ENCODE data around the gene CNTNAP2. TPM values are rescaled to one million over a fixed set of nuclear protein-coding genes. Genes with fewer than 3 reads are reported as not detected.
"Not testable (repeated sequence)": the region's sequence is repeated elsewhere in the genome, so short reads cannot be mapped to it uniquely, and the experiment has no call there.

The CNTNAP2 gene
- total RNA-seq, 1 donor from 2014 or later: not detected

DNA sequence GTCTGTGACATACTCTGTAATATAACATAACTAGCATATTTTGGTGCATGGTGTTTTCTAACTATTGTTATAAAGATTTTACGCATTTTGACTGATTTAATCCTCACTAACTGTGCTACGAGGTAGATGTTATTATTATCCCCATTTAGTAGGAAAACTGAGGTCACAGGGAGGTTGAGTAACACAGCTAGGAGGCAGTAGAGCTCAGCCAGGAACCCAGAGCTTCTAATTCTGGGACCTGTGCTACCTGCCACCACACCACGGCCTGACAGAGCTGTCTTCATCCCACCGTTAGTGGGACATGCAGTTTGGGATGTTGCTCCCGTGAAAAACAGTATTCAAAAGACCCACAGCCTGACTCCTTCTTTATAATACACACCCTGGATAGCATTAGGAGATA is 962.5 kb downstream of the CNTNAP2 start:
- intact Hi-C loops (cut with micrococcal nuclease): no loop called here

DNA sequence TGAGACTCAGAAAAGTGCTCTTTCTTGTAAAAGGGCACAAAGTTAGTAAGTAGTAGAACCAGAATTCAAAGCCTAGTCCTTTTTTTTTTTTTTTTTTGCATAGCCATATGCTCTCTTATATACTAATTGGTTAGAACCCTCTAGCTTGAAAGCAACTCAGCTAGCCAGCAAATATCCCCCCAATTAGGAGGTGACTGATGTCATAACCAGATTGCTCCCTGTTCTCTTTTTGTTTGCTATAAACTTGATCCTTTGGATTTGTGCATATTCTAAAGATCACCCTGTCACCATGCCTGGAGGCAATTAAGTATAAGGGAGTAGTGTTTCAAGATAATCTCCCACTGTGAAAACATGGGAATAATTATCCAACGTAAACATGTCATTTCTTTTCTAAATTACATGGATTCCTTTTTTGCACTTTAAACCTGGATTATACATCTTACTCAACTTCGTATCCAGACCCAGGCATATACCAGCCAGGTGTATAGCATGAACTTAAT is 963.4 kb downstream of the CNTNAP2 start:
- intact Hi-C loops (cut with micrococcal nuclease): no loop called here

DNA sequence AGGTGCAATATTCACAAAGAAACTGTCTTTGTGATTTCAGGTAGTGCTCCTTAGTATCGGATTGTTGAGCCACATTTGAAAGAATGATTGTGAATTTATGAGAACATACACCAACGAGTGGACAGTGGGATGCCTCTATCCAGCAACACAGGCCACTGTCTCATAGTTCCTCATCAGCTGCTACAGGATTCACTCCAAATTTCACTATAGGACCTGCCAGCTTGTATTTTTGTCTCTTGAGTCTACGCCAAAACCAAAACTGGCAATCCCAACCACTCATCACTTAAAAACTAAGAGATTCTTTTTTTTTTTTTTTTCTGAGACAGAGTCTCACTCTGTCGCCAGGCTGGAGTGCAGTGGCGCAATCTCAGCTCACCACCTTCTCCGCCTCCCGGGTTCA is 964.5 kb downstream of the CNTNAP2 start:
- intact Hi-C loops (cut with micrococcal nuclease): no loop called here

DNA sequence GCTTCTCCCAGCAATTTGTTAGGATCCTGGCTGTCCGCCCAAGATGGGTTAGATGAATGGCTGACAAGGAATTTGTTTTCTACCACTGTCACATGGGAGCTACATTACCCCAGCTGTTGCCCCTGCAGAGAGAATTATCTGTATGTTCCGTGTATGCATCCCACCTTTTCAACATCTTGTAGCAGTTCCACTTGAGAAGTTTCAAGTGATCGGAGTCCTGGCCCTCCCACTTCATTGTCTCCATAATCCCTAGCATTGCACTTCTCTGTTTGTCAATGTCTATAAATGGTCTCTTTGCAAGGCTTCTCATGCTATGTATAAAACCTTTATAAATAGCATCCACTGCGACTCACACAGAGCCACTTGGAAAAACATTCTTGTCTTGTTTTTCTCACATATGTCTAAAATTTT is 972.5 kb downstream of the CNTNAP2 start:
- intact Hi-C loops (cut with micrococcal nuclease): no loop called here

DNA sequence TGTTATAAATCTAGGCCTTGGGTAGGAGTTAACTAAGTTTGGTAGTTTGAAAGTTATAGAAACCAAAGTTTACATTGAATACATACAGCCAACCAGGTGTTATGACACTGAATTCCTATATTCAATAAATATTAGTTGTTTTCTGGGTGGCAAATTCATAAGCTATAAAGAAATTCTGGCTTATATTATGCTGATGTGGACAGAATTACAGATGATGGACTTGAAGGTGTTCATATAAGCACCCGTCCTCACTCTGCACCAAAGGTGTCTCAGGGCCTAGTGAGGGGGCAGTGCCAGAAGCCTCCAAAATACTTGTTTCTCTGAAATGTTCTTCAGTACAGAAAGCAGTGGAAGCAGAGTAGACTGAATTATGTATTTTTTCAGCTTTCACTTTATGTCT is 973.0 kb downstream of the CNTNAP2 start:
- intact Hi-C loops (cut with micrococcal nuclease): no loop called here

DNA sequence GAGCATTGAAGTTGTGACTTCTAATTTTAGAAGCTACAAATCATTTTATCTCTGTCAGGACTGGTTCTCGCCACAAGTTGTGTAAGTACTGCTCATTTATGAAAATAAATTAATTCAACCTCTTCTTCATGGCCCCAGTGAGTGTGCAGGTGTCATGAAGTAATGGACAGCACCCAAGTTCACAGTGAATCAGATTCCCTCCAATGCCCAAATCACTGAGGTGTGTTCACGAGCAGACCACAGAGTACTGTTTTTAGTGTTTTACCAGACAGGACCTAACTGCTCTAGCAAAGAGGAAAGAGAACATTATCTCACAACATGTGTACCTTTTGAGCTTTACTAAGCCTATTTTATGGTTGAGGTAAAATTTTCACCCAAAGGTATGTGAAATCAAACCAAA is 980.0 kb downstream of the CNTNAP2 start:
- intact Hi-C loops (cut with micrococcal nuclease): no loop called here

DNA sequence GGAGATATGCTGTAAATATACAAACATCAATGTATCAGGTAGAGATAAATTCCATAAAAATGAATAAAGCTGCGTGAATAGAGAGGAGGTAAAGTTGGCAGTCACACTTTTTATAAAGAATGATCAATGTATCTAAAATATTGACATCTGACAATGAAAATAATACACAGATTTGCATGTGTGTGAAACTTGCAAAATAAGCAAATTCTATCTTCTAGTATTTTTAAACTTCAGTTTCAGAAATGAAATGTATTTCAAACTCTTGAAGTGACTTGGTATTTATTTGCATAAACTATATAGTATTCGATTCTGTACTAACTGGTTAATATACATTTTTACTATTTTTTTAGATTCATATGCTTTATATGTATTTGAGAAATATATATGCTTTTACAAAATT is 986.6 kb downstream of the CNTNAP2 start:
- intact Hi-C loops (cut with micrococcal nuclease): no loop called here

DNA sequence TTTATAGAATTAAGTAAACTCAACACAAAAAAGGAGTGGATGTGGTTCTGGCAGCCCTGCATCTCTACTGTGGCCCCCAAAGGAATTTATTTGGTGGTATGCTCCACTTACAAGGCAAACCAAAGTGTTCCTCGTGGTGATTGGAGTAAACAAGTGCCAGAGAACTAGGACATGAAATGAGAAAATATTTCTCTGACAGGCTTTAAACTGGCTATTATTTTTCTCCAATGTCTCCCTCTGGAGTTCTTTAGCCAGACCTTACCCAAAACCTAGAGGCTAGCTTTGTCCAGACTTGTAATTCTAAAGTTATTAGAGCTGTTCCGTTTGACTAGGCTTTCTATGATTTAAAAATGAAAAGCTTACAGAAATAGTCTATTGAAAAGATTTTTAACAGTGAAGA is 990.1 kb downstream of the CNTNAP2 start:
- intact Hi-C loops (cut with micrococcal nuclease): no loop called here

DNA sequence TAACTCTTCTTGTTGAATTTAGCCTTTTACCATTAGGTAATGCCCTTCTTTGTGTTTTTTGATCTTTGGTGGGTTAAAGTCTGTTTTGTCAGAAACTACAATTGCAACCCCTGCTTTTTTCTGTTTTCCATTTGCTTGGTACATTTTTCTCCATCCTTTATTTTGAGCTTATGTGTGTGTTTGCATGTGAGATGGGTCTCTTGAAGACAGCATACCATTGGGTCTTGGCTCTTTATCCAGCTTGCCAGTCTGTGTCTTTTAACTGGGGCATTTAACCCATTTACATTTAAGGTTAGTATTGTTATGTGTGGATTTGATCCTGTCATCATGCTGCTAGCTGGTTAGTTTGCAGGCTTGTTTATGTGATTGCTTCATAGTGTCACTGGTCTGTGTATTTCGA is 997.9 kb downstream of the CNTNAP2 start:
- intact Hi-C loops (cut with micrococcal nuclease): not testable (repeated sequence)

DNA sequence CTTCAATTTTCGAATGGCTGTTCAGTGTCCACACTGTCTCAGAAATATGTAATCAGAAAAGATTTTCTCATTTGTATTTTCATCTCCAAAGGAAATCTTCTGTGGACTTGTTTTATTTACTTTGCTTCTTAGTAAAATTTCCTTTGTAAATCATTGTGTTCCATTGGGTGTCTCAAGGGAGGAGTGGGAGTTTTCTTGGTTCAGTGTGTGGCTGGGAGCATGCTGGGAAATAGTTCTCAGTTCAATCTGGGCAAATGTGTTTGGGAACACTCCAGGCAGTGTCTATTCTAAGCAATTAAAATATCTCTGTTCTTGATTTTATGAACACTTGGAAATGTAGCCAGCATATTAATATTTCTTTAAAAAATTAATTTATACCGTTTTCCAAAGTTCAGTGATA is 1019.8 kb downstream of the CNTNAP2 start:
- intact Hi-C loops (cut with micrococcal nuclease): no loop called here

DNA sequence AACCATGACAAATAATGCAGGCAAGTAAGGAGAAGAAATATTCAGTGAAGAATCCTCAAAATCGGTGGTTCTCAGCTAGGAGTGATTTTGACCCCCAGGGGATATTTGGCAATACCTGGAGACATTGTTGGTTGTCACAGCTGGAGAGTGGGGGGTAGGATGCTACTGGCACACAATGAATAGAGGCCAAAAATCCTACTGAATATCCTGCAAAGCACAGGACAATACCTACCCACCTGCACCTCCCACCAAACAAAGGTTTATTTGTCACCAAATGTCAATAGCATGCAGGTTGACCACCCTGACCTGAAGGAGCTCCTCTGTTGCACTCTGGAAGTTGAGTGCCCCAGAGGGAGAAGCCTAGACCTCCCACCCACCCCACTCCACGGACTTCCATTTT is 1028.6 kb downstream of the CNTNAP2 start:
- intact Hi-C loops (cut with micrococcal nuclease): no loop called here

DNA sequence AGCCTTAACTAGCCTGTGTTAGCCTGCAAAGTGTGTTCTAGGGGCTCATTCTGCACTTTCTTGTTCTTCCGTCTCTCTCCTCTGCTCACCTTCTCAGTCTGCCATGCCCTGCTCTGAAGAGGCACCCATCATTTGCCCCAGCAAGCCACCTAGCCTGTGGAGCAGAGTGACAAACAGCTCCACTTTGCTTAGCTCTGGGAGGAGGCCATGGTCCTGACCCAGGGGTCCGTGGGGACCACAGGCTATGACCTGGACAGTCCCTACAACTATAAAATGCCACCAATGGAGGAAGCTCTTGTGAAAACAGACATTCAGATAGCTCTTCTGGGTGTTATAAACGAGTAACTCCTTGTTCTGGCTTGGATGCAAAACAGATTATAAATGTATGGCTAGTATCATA is 1029.6 kb downstream of the CNTNAP2 start:
- intact Hi-C loops (cut with micrococcal nuclease): no loop called here

DNA sequence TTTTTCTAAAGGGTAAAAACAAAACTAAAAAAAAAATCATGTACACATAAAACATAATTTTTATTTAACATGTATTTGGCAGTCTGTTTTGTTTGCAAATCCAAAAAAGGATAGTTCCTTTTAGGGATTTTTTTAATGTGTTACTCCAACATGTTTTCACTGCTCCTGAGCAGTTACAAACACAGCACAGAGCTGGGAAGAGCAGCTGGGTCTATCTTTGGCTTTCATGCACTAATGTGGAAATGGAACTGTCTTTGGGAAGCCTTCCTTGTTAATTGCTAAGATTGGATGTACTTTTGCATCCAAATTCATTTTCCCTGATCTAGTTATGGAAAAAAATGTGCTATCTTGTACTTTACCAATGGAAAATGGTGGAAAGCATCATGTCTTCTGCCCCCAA is 1035.1 kb downstream of the CNTNAP2 start:
- intact Hi-C loops (cut with micrococcal nuclease): no loop called here

DNA sequence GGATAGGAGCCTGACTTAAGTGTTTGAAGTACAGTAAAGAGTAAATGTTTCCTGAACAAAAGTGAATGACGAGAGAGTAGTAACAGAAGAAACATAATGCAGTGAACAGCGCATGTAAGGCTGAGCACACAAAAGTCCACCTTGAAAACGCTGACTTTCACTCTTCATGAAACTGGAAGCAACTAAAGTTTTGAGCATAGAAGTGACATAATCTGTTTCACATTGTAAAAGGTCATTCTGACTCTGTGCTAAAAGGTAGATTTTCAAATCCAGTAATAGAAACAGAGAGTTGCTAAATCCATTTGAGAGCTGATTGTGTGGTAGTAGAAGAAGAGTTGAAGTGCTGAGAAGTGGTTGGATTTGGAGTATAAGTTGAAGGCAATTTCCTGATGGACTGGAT is 1037.0 kb downstream of the CNTNAP2 start:
- intact Hi-C loops (cut with micrococcal nuclease): no loop called here

DNA sequence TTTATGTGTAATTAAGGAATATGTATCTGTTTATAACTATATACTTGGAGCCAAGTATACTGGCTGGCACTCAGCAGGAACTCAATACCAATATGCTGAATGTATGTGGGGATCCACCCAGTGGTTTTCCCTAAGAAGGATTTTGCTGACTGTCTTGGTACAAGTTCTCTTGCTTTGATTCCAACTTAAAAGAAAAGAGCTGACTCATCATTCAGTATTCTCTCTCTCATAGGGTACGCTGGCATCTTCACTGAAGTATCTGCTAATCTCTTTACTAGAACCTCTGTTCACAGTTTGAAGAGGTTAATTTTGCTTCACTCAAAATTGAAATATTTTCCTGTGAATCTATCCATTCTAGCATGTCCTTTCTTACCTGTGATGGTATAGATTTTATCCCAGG is 1044.8 kb downstream of the CNTNAP2 start:
- intact Hi-C loops (cut with micrococcal nuclease): no loop called here

DNA sequence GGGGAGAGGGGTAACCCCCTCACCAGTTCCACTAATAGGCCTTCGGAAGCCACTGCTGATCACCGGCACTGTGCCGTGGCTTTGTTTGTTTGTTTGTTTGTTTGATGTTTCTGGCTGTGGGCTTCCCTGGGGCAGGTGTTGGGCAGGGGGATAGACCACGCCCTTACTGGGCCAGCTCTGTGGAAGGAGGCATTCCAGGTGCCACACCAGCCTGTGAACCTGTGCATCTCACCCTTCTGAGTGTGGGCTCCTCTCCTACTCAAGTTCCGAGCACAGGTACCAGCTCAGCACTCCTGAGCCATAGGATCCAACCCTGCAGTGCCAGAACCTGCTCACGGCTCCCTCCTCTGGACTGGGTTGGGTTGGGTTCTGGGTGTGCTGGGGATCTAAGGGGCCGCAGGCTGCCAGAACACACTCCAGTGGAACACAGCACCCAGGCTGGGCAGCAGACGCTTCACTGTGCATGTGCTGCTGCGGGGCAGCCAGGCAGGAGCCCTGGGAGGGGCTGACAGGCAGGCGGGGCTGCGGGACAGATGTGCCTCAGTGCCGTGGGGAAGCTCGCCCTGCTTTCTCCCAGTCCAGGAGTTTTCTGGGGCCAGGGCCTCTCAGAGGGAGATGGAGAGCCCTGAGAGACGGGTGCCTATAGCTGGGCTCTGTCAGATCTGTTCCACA is 1053.9 kb downstream of the CNTNAP2 start:
- intact Hi-C loops (cut with micrococcal nuclease): no loop called here

DNA sequence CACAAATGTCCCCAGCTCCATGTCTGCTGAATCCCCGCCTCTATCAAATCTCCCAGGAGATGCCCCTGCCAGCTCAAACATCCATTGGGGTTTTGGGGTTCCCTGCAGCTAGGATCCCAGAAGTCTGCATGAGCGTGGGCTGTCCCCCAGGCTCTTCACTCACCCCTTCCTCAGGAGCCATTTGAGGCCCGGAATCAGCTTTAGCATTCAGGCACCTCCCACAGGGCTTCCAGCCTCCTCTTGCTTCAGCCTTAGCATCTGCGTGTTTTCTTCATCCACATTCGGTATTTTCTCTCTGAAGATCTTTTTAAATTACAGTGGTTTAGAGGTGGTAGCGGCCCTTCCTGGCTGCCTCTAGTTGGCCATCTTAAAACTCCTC is 1054.4 kb downstream of the CNTNAP2 start:
- intact Hi-C loops (cut with micrococcal nuclease): no loop called here

DNA sequence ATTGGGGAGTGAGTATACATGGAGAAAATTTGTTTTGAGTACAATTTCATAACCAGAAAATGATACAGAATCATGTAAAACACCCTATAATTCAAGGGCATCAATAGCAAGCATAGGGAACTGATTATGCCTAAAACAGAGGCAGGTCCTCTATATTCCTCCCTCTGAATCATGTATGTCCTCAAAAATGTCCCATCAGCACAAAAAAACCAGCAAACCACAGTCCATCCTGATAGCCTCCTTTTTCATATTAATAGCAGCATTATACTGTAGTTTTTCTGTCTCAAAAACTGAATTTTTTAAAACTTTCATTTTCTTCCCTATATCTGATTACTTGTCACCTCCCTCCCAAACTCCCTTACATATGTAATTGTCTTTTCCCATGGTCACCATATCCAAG is 1057.3 kb downstream of the CNTNAP2 start:
- intact Hi-C loops (cut with micrococcal nuclease): no loop called here

DNA sequence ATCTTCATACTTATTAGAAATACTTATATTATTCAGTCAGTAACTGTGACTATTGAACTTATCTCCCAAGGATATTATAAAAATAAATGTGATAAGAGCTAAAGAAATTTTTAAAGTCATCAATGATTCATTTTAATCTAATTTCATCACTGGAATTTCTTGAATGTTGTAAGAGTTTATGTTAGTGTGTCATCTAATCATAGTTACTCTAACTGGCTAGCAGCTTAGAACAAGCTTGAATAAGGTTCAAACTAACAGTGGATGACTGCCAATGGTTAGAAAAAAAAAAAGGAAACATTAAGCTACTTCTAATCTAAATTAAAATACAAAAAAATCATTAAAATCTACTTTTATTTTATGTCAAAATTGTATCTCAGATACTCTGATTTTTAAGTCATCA is 1066.3 kb downstream of the CNTNAP2 start:
- intact Hi-C loops (cut with micrococcal nuclease): no loop called here

DNA sequence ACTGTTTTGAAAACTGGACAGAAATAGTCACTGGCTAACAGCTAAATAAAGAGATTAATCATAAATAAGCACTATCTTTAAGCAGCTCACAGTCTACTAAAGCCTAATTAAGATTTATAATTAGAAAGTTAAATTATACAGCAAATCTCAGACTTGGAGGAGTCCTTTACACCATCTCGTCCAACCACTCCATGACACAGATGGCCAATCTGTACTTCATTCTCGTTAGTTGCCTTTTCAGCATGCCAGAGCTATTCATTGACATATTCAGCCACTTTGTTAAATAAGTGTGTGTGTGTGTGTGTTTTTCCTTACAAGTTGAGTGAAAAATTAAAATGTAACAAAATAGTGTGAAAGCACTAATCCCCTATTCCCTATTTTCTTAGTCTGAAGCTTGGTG is 1066.7 kb downstream of the CNTNAP2 start:
- intact Hi-C loops (cut with micrococcal nuclease): no loop called here

DNA sequence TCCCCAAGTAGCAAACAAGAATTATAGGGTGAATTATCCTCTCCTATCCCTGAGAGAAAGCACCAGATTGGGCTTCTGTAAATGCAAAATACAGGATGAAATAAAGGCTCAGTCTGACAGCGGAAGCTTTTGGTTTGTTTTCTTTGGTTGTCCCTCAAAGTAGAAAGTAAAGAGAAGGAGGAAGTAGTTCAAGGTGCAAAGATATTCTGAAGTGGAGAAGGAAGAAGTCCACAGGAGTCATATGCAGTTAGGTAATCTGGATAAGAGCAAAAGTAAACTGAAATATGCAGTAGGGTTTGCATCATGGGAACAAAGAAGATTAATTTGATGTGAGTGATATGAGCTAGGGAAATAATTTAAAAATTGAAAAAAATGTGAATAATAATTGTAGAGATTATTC is 1071.9 kb downstream of the CNTNAP2 start:
- intact Hi-C loops (cut with micrococcal nuclease): no loop called here

DNA sequence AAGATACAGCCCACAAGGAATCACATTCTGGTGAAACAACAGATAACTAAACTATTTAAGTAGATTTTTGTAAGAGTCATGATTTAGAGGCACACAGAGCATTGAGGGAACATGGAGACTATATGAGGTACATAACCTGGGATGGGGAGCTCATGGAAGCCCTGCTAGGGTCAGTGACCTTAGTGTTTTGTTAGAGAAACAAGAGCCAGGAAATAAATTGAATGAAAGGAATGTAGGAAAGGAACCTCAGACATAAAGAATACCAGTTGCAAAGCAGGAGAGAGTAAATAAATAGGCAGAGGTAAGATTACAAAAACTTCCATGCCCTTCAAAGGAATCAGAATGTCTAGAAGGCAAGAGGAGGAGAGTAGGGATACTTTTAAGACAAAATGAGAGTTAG is 1076.9 kb downstream of the CNTNAP2 start:
- intact Hi-C loops (cut with micrococcal nuclease): no loop called here

DNA sequence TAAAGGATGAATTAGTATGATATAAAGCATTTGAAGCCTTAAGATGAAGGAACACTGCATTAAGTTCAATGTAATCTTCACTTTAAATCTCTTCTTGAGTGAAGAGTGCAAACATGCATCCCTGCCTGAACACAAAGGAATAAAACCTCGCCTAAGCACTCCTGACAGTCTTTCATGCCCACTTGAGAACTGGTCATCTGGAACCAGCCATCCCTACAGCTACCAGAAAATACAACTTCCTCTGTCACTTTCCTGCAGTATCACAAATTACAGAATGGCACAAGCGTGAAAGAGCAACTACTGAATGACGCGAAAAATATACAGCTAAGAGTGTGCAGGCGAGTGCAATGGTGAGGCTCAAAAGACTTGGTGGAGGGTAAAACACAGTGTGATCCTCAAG is 1079.9 kb downstream of the CNTNAP2 start:
- intact Hi-C loops (cut with micrococcal nuclease): no loop called here

DNA sequence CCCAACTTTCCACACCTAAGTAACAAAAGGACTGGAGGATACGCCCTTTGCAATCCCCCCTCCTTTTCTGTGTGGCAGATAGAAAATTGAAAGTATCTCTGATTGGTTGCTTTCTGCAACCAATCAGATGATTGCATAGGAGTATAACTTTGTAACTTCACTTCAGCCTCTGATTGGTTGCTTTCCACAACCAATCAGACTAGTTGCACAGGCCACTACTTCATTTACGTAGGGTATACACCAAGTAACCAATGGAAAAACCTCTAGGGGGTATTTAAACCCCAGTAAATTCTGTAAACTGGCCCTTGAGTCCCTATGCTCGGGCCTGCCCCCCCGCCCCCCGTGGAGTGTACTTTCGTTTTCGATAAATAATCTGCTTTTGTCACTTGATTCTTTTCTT is 1080.4 kb downstream of the CNTNAP2 start:
- intact Hi-C loops (cut with micrococcal nuclease): no loop called here

All from T-helper 1 cell treated with Interleukin-12 subunit alpha and Interleukin-12 subunit beta and Interleukin-4 antibody, amounts not matched to agents 30 ng/mL and 1 ng/mL, for 36 hours (primary cell).